Keratinocyte (primary cell): ENCODE measurements around the gene RNF121. TPM values are rescaled to one million over a fixed set of nuclear protein-coding genes. Genes with fewer than 3 reads are reported as not detected.

Experiments
- DNase-seq: peaks from one replicate; pipeline ENCODE4 v3.0.0-alpha.2; 2011; ENCODE audit warnings: low read depth, missing footprints, low spot score
- FAIRE-seq: peaks from 2 replicates; lab custom pipeline; 2011; peaks lifted over from hg19 to GRCh38; lab: Jason Lieb, UNC
- H2AFZ ChIP-seq: 2 replicates; pipeline ENCODE4 v1.6.0; 2012; ENCODE audit warnings: low read length, control low read depth, inconsistent platforms; ENCODE audit not compliant: control insufficient read depth
- H3K27ac ChIP-seq: 2 replicates; pipeline ENCODE4 v1.5.1; 2011; ENCODE audit warnings: low read length; ENCODE audit not compliant: control insufficient read depth, insufficient read depth
- H3K27me3 ChIP-seq: 3 replicates; pipeline ENCODE4 v1.6.0; 2011; ENCODE audit warnings: low read length; ENCODE audit not compliant: control insufficient read depth, insufficient read depth; ENCODE audit errors: extremely low read depth
- H3K36me3 ChIP-seq, 2 experiments: 2 replicates in 1 of 2; 3 replicates in 1 of 2; pipeline ENCODE4 v1.5.1; 2011; ENCODE audit warnings: low read length in 2 of 2, mild to moderate bottlenecking in 1 of 2; ENCODE audit not compliant: control insufficient read depth in 2 of 2, insufficient read depth in 2 of 2; ENCODE audit errors: extremely low read depth in 1 of 2
- H3K4me1 ChIP-seq: 3 replicates; pipeline ENCODE4 v1.5.1; 2011; ENCODE audit warnings: low read length; ENCODE audit not compliant: control insufficient read depth, insufficient read depth; ENCODE audit errors: extremely low read depth
- H3K4me2 ChIP-seq: 3 replicates; pipeline ENCODE4 v1.6.0; 2011; ENCODE audit warnings: low read depth, low read length; ENCODE audit not compliant: control insufficient read depth, insufficient read depth; ENCODE audit errors: extremely low read depth
- H3K4me3 ChIP-seq, 3 experiments: fragments of 200-600 bp in 1 of 3; sonication (generic) in 1 of 3; 2 replicates in 2 of 3; 3 replicates in 1 of 3; pipeline ENCODE4 v1.5.1; 2011 to 2016; ENCODE audit warnings: low read length in 3 of 3, mild to moderate bottlenecking in 3 of 3, control low read depth in 2 of 3, inconsistent platforms in 1 of 3, low read depth in 1 of 3, mixed read lengths in 1 of 3, mixed run types in 1 of 3, moderate library complexity in 1 of 3; ENCODE audit not compliant: control insufficient read depth in 2 of 3, insufficient read depth in 2 of 3; ENCODE audit errors: extremely low read depth in 1 of 3
- H3K79me2 ChIP-seq: 2 replicates; pipeline ENCODE4 v1.6.0; 2012; ENCODE audit warnings: low read length; ENCODE audit not compliant: control insufficient read depth, insufficient read depth
- H3K9ac ChIP-seq: 3 replicates; pipeline ENCODE4 v1.6.0; 2011; ENCODE audit warnings: low read length; ENCODE audit not compliant: control insufficient read depth, insufficient read depth; ENCODE audit errors: extremely low read depth
- H3K9me1 ChIP-seq: 3 replicates; pipeline ENCODE4 v1.6.0; 2011; ENCODE audit warnings: low read length; ENCODE audit not compliant: control insufficient read depth, insufficient read depth; ENCODE audit errors: extremely low read depth
- H3K9me3 ChIP-seq: 2 replicates; pipeline ENCODE4 v1.5.1; 2012; ENCODE audit warnings: low read depth, low read length; ENCODE audit not compliant: control insufficient read depth
- H4K20me1 ChIP-seq: 3 replicates; pipeline ENCODE4 v1.6.0; 2011; ENCODE audit warnings: low read length; ENCODE audit not compliant: control insufficient read depth, insufficient read depth; ENCODE audit errors: extremely low read depth
- CTCF ChIP-seq, 3 experiments: IDR thresholded peaks in 1 of 3; conservative IDR thresholded peaks in 1 of 3; optimal IDR thresholded peaks in 1 of 3; 2 replicates in 2 of 3; 3 replicates in 1 of 3; pipeline versions ENCODE3 to v1.5.1; 2011; ENCODE audit warnings: low read length in 3 of 3, mild to moderate bottlenecking in 3 of 3, moderate library complexity in 2 of 3, control low read depth in 1 of 3, inconsistent platforms in 1 of 3; ENCODE audit not compliant: insufficient read depth in 2 of 3; ENCODE audit errors: extremely low read depth in 1 of 3
- EZH2 ChIP-seq: IDR thresholded peaks from one replicate; pipeline ENCODE4 v1.6.1; 2012; ENCODE audit warnings: inconsistent platforms, mild to moderate bottlenecking, low read length, moderate library complexity
- dilution Hi-C: fragments of 300-500 bp; cut with MboI; formaldehyde crosslinking; loops from one replicate; pipeline ENCODE4 v1.7.0; 2020; ENCODE audit warnings: low sequenced_read_pairs; ENCODE audit not compliant: extremely low pct_ligation_motif_present
- polyA plus RNA-seq, 5 experiments: library from polyadenylated mRNA; depleted of rRNA in 3 of 5; stranded (reverse) in 3 of 5; stranded (forward) in 1 of 5; unstranded in 1 of 5; fragments of >200 nt; gene quantifications; 1 replicate in 1 of 5; 2 replicates in 3 of 5; 3 replicates in 1 of 5; pipeline versions ENCODE4 v1.2.1 to v1.2.3, GENCODE V29; 2011 to 2012; ENCODE audit warnings: missing spikeins in 2 of 5, low read depth in 1 of 5, low replicate concordance in 1 of 5

Gene RNF121
- polyA plus RNA-seq, 1 donor (not counting 4 experiments of a cell fraction or from before 2014, with no cell fraction given): 46.4 TPM

GRCh38 chr11:71997594-71997993 lies 68.7 kb downstream of the RNF121 start:
- H3K36me3 ChIP-seq: peaks cover 8 to 10% of the 10 kb centered on the region in 2 experiments
- TF ChIP-seq EZH2: no peak
- TF ChIP-seq CTCF (optimal IDR thresholded peaks at IDR 0.05 in 1 of 3, IDR thresholded peaks at IDR 0.05 in 1 of 3, conservative IDR thresholded peaks at IDR 0.05 in 1 of 3; ENCODE audit: extremely low read depth in 1 of 3, insufficient read depth in 2 of 3, low read length in 3 of 3): no peak
- dilution Hi-C loops: no loop called here
- no peak for FAIRE-seq
- no peaks in the 10 kb centered on the region for H3K9me3 ChIP-seq
- H3K9ac ChIP-seq: no peak overlapping the region
- H3K4me3 ChIP-seq: no peak overlapping the region
- no peaks in the 10 kb centered on the region for H3K79me2 ChIP-seq
- no peaks in the 10 kb centered on the region for H3K4me1 ChIP-seq
- H4K20me1 ChIP-seq: no peaks in the 10 kb centered on the region
- H3K9me1 ChIP-seq: no peaks in the 10 kb centered on the region
- H3K4me2 ChIP-seq: no peak overlapping the region
- no peaks in the 10 kb centered on the region for H3K27me3 ChIP-seq
- H3K27ac ChIP-seq: no peak overlapping the region
- no peak overlapping the region for H2AFZ ChIP-seq
- DNase-seq: no peak

GRCh38 chr11:71998061-71998460 lies 69.2 kb downstream of the RNF121 start:
- peaks cover 8 to 13% of the 10 kb centered on the region in 2 experiments for H3K36me3 ChIP-seq
- H3K9me3 ChIP-seq: no peaks in the 10 kb centered on the region
- no peaks in the 10 kb centered on the region for H3K79me2 ChIP-seq
- H3K9me1 ChIP-seq: no peaks in the 10 kb centered on the region
- dilution Hi-C loops: no loop called here
- no peak for DNase-seq
- TF ChIP-seq EZH2 (no peak), CTCF (optimal IDR thresholded peaks at IDR 0.05 in 1 of 3, IDR thresholded peaks at IDR 0.05 in 1 of 3, conservative IDR thresholded peaks at IDR 0.05 in 1 of 3; ENCODE audit: extremely low read depth in 1 of 3, insufficient read depth in 2 of 3, low read length in 3 of 3) (no peak)
- no peaks in the 10 kb centered on the region for H3K27me3 ChIP-seq
- no peak overlapping the region for H3K9ac ChIP-seq
- H3K4me2 ChIP-seq: no peak overlapping the region
- H4K20me1 ChIP-seq: no peaks in the 10 kb centered on the region
- no peak overlapping the region for H3K4me3 ChIP-seq
- no peaks in the 10 kb centered on the region for H3K4me1 ChIP-seq
- H2AFZ ChIP-seq: no peak overlapping the region
- H3K27ac ChIP-seq: no peak overlapping the region
- FAIRE-seq: no peak
